MG63 (cell line): ENCODE measurements around the gene BAIAP3. TPM values are rescaled to one million over a fixed set of nuclear protein-coding genes. Genes with fewer than 3 reads are reported as not detected.
"Not testable (repeated sequence)": the region's sequence is repeated elsewhere in the genome, so short reads cannot be mapped to it uniquely, and the experiment has no call there.

Experiments
- DNase-seq: peaks from one replicate; pipeline ENCODE4 v3.0.0-alpha.2; 2020
- H3K27me3 ChIP-seq: fragments of 250-450 bp; sonication (Bioruptor Pico); 2 replicates; pipeline ENCODE4 v1.5.1; 2020; ENCODE audit warnings: mild to moderate bottlenecking, moderate library complexity
- H3K36me3 ChIP-seq: fragments of 250-450 bp; sonication (Bioruptor Pico); 2 replicates; pipeline ENCODE4 v1.5.1; 2020; ENCODE audit warnings: mild to moderate bottlenecking, moderate library complexity
- H3K4me3 ChIP-seq: fragments of 250-450 bp; sonication (Bioruptor Pico); 2 replicates; pipeline ENCODE4 v1.5.1; 2020; ENCODE audit warnings: mild to moderate bottlenecking, moderate library complexity
- H3K9me3 ChIP-seq: fragments of 250-450 bp; sonication (Bioruptor Pico); 2 replicates; pipeline ENCODE4 v1.5.1; 2020; ENCODE audit warnings: mild to moderate bottlenecking, moderate library complexity
- total RNA-seq: library from RNA; depleted of rRNA; stranded (reverse); fragments of >200 nt; shearing (Covaris generic); gene quantifications from 2 replicates; pipeline ENCODE4 v1.2.3, GENCODE V29; 2014; ENCODE audit warnings: low replicate concordance

The BAIAP3 gene
- total RNA-seq, 1 experiment from 2014 or later = 1.1 TPM

GRCh38 chr16:1295465-1295864, 38.0 kb upstream of the BAIAP3 start:
- H3K9me3 ChIP-seq = no peaks in the 10 kb centered on the region
- no peak for DNase-seq
- no peak overlapping the region for H3K4me3 ChIP-seq
- H3K27me3 ChIP-seq = peaks cover 37% of the 10 kb centered on the region
- H3K36me3 ChIP-seq = no peaks in the 10 kb centered on the region

GRCh38 chr16:1296688-1297017, 36.8 kb upstream of the BAIAP3 start:
- not testable (repeated sequence) for H3K36me3 ChIP-seq, H3K4me3 ChIP-seq, H3K9me3 ChIP-seq, DNase-seq
- H3K27me3 ChIP-seq = peaks cover 25% of the 10 kb centered on the region

GRCh38 chr16:1297018-1297696, 36.3 kb upstream of the BAIAP3 start:
- H3K27me3 ChIP-seq = peaks cover 25% of the 10 kb centered on the region
- H3K4me3 ChIP-seq = no peak overlapping the region
- H3K9me3 ChIP-seq = no peaks in the 10 kb centered on the region
- DNase-seq = peak; percentile 77
- no peaks in the 10 kb centered on the region for H3K36me3 ChIP-seq

GRCh38 chr16:1298406-1298805, 35.0 kb upstream of the BAIAP3 start:
- H3K36me3 ChIP-seq = no peaks in the 10 kb centered on the region
- H3K9me3 ChIP-seq = no peaks in the 10 kb centered on the region
- DNase-seq = no peak
- H3K27me3 ChIP-seq = peaks cover 19% of the 10 kb centered on the region
- H3K4me3 ChIP-seq = no peak overlapping the region

- DNase-seq = no peak
- no peaks in the 10 kb centered on the region for H3K9me3 ChIP-seq
- H3K27me3 ChIP-seq = peaks cover 18% of the 10 kb centered on the region
- no peaks in the 10 kb centered on the region for H3K36me3 ChIP-seq
- H3K4me3 ChIP-seq = no peak overlapping the region
Observed at GRCh38 chr16:1299012-1299867, 34.2 kb upstream of the BAIAP3 start.

- DNase-seq = no peak
- H3K4me3 ChIP-seq = no peak overlapping the region
Observed at GRCh38 chr16:1299868-1300203, 33.6 kb upstream of the BAIAP3 start.

GRCh38 chr16:1300664-1301476, 32.6 kb upstream of the BAIAP3 start:
- H3K9me3 ChIP-seq = no peaks in the 10 kb centered on the region
- H3K36me3 ChIP-seq = no peaks in the 10 kb centered on the region
- no peak overlapping the region for H3K4me3 ChIP-seq
- H3K27me3 ChIP-seq = peaks cover 10% of the 10 kb centered on the region
- DNase-seq = peak; percentile 65

More at GRCh38 chr16:1299868-1300203, 33.6 kb upstream of the BAIAP3 start:
- H3K27me3 ChIP-seq = peaks cover 18% of the 10 kb centered on the region
- no peaks in the 10 kb centered on the region for H3K9me3 ChIP-seq
- no peaks in the 10 kb centered on the region for H3K36me3 ChIP-seq

- Histone ChIP-seq H3K27me3 (peaks cover 9% of the 10 kb centered on the region; the same call in 1 of the 2 replicates), H3K4me3 (no peak overlapping the region)
- DNase-seq = no peak
Observed at GRCh38 chr16:1301562-1301961, 31.9 kb upstream of the BAIAP3 start.

GRCh38 chr16:1305823-1306222, 27.6 kb upstream of the BAIAP3 start:
- peaks cover 4% of the 10 kb centered on the region; the same call in 1 of the 2 replicates for H3K36me3 ChIP-seq
- H3K27me3 ChIP-seq = no peaks in the 10 kb centered on the region
- DNase-seq = no peak
- no peak overlapping the region for H3K4me3 ChIP-seq
- no peaks in the 10 kb centered on the region for H3K9me3 ChIP-seq

More at GRCh38 chr16:1301562-1301961, 31.9 kb upstream of the BAIAP3 start:
- Histone ChIP-seq H3K36me3 (no peaks in the 10 kb centered on the region), H3K9me3 (no peaks in the 10 kb centered on the region)

GRCh38 chr16:1306334-1306733, 27.1 kb upstream of the BAIAP3 start:
- H3K27me3 ChIP-seq = no peaks in the 10 kb centered on the region
- no peak for DNase-seq
- H3K36me3 ChIP-seq = peaks cover 8% of the 10 kb centered on the region
- H3K9me3 ChIP-seq = no peaks in the 10 kb centered on the region
- H3K4me3 ChIP-seq = no peak overlapping the region

- H3K4me3 ChIP-seq = peak overlapping the region; percentile 60
- DNase-seq = no peak
- H3K9me3 ChIP-seq = no peaks in the 10 kb centered on the region
- peaks cover 27% of the 10 kb centered on the region for H3K36me3 ChIP-seq
- no peaks in the 10 kb centered on the region for H3K27me3 ChIP-seq
Observed at GRCh38 chr16:1308036-1308976, 25.1 kb upstream of the BAIAP3 start.

GRCh38 chr16:1308977-1309885, 24.2 kb upstream of the BAIAP3 start, which contains the start of gene UBE2I:
UBE2I (plus strand) TSS chr16:1309636; CDS start chr16:1314031, 4,395 bp downstream.
- Histone ChIP-seq H3K27me3 (no peaks in the 10 kb centered on the region), H3K36me3 (peaks cover 35% of the 10 kb centered on the region), H3K9me3 (no peaks in the 10 kb centered on the region), H3K4me3 (peak within 1 kb of the TSS; percentile 95)
- peak; percentile 98 for DNase-seq

- peaks cover 44% of the 10 kb centered on the region for H3K36me3 ChIP-seq
- peak overlapping the region; percentile 95 for H3K4me3 ChIP-seq
- no peaks in the 10 kb centered on the region for H3K9me3 ChIP-seq
- H3K27me3 ChIP-seq = no peaks in the 10 kb centered on the region
- peak; percentile 57 for DNase-seq
Observed at GRCh38 chr16:1309888-1310831, 23.3 kb upstream of the BAIAP3 start.

GRCh38 chr16:1310832-1311200, 22.6 kb upstream of the BAIAP3 start:
- DNase-seq = no peak
- Histone ChIP-seq H3K9me3 (no peaks in the 10 kb centered on the region), H3K4me3 (peak overlapping the region; percentile 95), H3K27me3 (no peaks in the 10 kb centered on the region), H3K36me3 (peaks cover 51% of the 10 kb centered on the region)
